Endometrial microvascular endothelial cells (primary cell): ENCODE measurements around the gene LNX1. TPM values are rescaled to one million over a fixed set of nuclear protein-coding genes. Genes with fewer than 3 reads are reported as not detected.
"Not testable (repeated sequence)": the region's sequence is repeated elsewhere in the genome, so short reads cannot be mapped to it uniquely, and the experiment has no call there.

Experiments used
- in situ Hi-C: cut with HindIII; loops from 2 replicates; pipeline ENCODE4 v1.10.0; 2017; ENCODE audit warnings: low sequenced_read_pairs, low pct_unique_long_range_greater_than_20kb; ENCODE audit errors: inconsistent ontology term
- total RNA-seq: library from RNA; depleted of rRNA; stranded (reverse); fragments of >200 nt; gene quantifications from one replicate; pipeline ENCODE4 v1.2.3, GENCODE V29; 2015; ENCODE audit errors: inconsistent ontology term

Gene LNX1
- total RNA-seq, 1 donor from 2014 or later: 4.1 TPM

- in situ Hi-C loops: no loop called here
Measured at GRCh38 chr4:53444954-53445353, 146.3 kb downstream of the LNX1 start.

GRCh38 chr4:53441564-53441963 is 149.7 kb downstream of the LNX1 start:
- in situ Hi-C loops: no loop called here

GRCh38 chr4:53436251-53436650 is 155.0 kb downstream of the LNX1 start:
- in situ Hi-C loops: no loop called here

- in situ Hi-C loops: no loop called here
Measured at GRCh38 chr4:53432528-53433424, 158.5 kb downstream of the LNX1 start.

GRCh38 chr4:53431052-53431451 is 160.2 kb downstream of the LNX1 start:
- in situ Hi-C loops: no loop called here

- in situ Hi-C loops: no loop called here
Measured at GRCh38 chr4:53427366-53427765, 163.9 kb downstream of the LNX1 start.

- in situ Hi-C loops: no loop called here
Measured at GRCh38 chr4:53424280-53424679, 167.0 kb downstream of the LNX1 start.

GRCh38 chr4:53422367-53422766 is 168.9 kb downstream of the LNX1 start:
- in situ Hi-C loops: no loop called here

GRCh38 chr4:53421791-53422190 is 169.5 kb downstream of the LNX1 start:
- in situ Hi-C loops: no loop called here

- in situ Hi-C loops: no loop called here
Measured at GRCh38 chr4:53419208-53419607, 172.1 kb downstream of the LNX1 start.

- in situ Hi-C loops: not testable (repeated sequence)
Measured at GRCh38 chr4:53409479-53409878, 181.8 kb downstream of the LNX1 start.

Other genes starting within 250 kb of the LNX1 start
- 25.8 TPM for gene SCFD2, start 225.4 kb downstream of the LNX1 start, total RNA-seq
- 38.1 TPM for gene FIP1L1, start 213.8 kb downstream of the LNX1 start, total RNA-seq